Smooth muscle cell (in vitro differentiated cells): ENCODE results near the gene PGM5. TPM values are rescaled to one million over a fixed set of nuclear protein-coding genes. Genes with fewer than 3 reads are reported as not detected.
"Not testable (repeated sequence)": the region's sequence is repeated elsewhere in the genome, so short reads cannot be mapped to it uniquely, and the experiment has no call there.

Source experiments
- DNase-seq: peaks from one replicate; lab custom pipeline; 2025; ENCODE audit not compliant: unreplicated experiment; lab: John Stamatoyannopoulos, UW
- H2AFZ ChIP-seq: fragments of 200-600 bp; sonication (generic); 2 replicates; pipeline ENCODE4 v1.6.0; 2016; ENCODE audit warnings: antibody characterized with exemption, low read depth, mild to moderate bottlenecking
- H3F3A ChIP-seq: fragments of 200-600 bp; sonication (generic); 2 replicates; pipeline ENCODE4 v1.6.0; 2017; ENCODE audit warnings: antibody characterized with exemption, low read depth
- H3K27ac ChIP-seq: fragments of 200-600 bp; sonication (generic); 2 replicates; pipeline ENCODE4 v1.5.1; 2016; ENCODE audit warnings: low read depth, mild to moderate bottlenecking
- H3K27me3 ChIP-seq: fragments of 200-600 bp; sonication (generic); 2 replicates; pipeline ENCODE4 v1.6.1; 2016; ENCODE audit warnings: low read depth, mild to moderate bottlenecking
- H3K36me3 ChIP-seq: fragments of 200-600 bp; sonication (generic); 2 replicates; pipeline ENCODE4 v1.5.1; 2016; ENCODE audit warnings: low read depth
- H3K4me1 ChIP-seq: fragments of 200-600 bp; sonication (generic); 2 replicates; pipeline ENCODE4 v1.5.1; 2016; ENCODE audit warnings: low read depth
- H3K4me2 ChIP-seq: fragments of 200-600 bp; sonication (generic); 2 replicates; pipeline ENCODE4 v1.6.0; 2016; ENCODE audit warnings: mild to moderate bottlenecking
- H3K4me3 ChIP-seq: fragments of 200-600 bp; sonication (generic); 2 replicates; pipeline ENCODE4 v1.5.1; 2016; ENCODE audit warnings: mild to moderate bottlenecking
- H3K79me2 ChIP-seq: fragments of 200-600 bp; sonication (generic); 2 replicates; pipeline ENCODE4 v1.6.0; 2016; ENCODE audit warnings: low read depth, mild to moderate bottlenecking
- H3K9ac ChIP-seq: fragments of 200-600 bp; sonication (generic); 2 replicates; pipeline ENCODE4 v1.6.0; 2016; ENCODE audit warnings: low read depth
- H3K9me3 ChIP-seq: fragments of 200-600 bp; sonication (generic); replicated peaks from 2 replicates; pipeline ENCODE4 v1.5.1; 2016; ENCODE audit warnings: low read depth
- H4K20me1 ChIP-seq: fragments of 200-600 bp; sonication (generic); 2 replicates; pipeline ENCODE4 v1.6.0; 2016; ENCODE audit warnings: low read depth
- WGBS: methylation state at CpG from one replicate; pipeline ENCODE4 v1.1.7; 2016; ENCODE audit warnings: low lambda C conversion rate; 5-methylcytosine and 5-hydroxymethylcytosine counted together
- polyA plus RNA-seq: library from polyadenylated mRNA; unstranded; fragments of >200 nt; fragmentation: Nextera tagmentation; extraction: Ambion mirVana; gene quantifications from 2 replicates; pipeline ENCODE4 v1.2.1, GENCODE V29; 2016
- total RNA-seq: library from RNA; depleted of rRNA; stranded (reverse); fragments of >200 nt; gene quantifications from 2 replicates; pipeline ENCODE4 v1.2.3, GENCODE V29; 2014

Gene PGM5
- total and polyA plus RNA-seq, 2 experiments from 2014 or later, result 0.77 to 5.6 TPM

GRCh38 chr9:68343992-68344391, 12.4 kb upstream of the PGM5 start:
- H3K4me1 ChIP-seq, H3K27ac ChIP-seq, H3F3A ChIP-seq, H3K4me2 ChIP-seq, H4K20me1 ChIP-seq, H3K4me3 ChIP-seq, H2AFZ ChIP-seq, DNase-seq, H3K36me3 ChIP-seq, H3K79me2 ChIP-seq, H3K27me3 ChIP-seq, H3K9ac ChIP-seq, H3K9me3 ChIP-seq: not testable (repeated sequence)
- WGBS, result 49% methylated on average over 3 of the region's 4 CpGs

GRCh38 chr9:68351689-68352088, 4.7 kb upstream of the PGM5 start:
- 66% methylated on average over 4 of the region's 4 CpGs for WGBS
- H3K4me1 ChIP-seq, H3K36me3 ChIP-seq, H4K20me1 ChIP-seq, H3F3A ChIP-seq, H2AFZ ChIP-seq, H3K4me2 ChIP-seq, H3K27me3 ChIP-seq, H3K9ac ChIP-seq, H3K27ac ChIP-seq, H3K4me3 ChIP-seq, DNase-seq, H3K9me3 ChIP-seq, H3K79me2 ChIP-seq: not testable (repeated sequence)

DNA sequence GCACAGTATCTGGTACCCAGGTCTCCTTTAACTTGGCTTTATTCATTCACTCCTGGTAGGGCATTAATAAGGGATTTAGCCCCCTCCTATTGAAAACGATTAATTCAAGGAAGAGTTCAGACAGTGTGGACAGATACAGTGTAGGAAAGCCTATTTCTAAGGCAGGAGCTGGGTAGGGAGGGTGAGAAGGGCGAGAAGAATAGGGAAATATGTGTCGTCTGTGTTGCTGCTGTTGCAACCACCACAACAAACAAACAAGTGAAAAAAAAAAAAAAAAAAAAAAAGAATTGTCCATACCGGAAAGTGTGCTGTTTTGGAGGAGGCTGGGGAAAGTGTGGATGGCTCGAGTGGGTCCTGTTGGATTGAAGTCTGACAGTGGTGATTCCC, 425 bp upstream of the PGM5 start:
- H3F3A ChIP-seq, H3K4me1 ChIP-seq, H4K20me1 ChIP-seq, H3K9me3 ChIP-seq, H3K79me2 ChIP-seq, H3K36me3 ChIP-seq, H2AFZ ChIP-seq, H3K27ac ChIP-seq, H3K27me3 ChIP-seq, DNase-seq: not testable (repeated sequence)
- Histone ChIP-seq H3K4me3 (peak overlapping the region; percentile 90), H3K4me2 (peak overlapping the region; percentile 88), H3K9ac (peak overlapping the region; percentile 51)
- WGBS, result 21% methylated on average over 5 of the region's 5 CpGs

DNA sequence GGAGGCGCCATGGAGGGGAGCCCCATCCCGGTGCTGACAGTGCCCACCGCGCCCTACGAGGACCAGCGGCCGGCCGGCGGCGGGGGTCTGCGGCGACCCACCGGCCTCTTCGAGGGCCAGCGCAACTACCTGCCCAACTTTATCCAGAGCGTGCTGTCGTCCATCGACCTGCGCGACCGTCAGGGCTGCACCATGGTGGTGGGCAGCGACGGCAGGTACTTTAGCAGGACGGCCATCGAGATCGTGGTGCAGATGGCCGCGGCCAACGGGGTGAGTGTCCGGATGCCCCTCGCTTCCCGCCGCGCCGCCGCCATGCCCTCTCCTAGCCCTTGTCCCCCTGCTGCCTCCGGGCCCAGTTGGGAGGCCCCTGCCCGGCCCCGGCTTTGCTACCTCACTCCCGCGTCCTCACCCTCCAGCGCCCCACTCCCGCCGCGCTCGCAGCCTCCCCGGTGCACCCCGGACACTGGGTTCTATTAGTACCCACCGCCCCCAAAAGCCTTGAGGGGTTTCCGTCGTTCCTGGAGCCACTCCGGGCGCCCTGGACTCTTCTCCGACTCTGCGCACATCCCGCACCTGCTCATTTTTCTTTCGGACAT, 806 bp downstream of the PGM5 start:
- peak overlapping the region; percentile 90 for H2AFZ ChIP-seq
- not testable (repeated sequence) for H4K20me1 ChIP-seq

DNA sequence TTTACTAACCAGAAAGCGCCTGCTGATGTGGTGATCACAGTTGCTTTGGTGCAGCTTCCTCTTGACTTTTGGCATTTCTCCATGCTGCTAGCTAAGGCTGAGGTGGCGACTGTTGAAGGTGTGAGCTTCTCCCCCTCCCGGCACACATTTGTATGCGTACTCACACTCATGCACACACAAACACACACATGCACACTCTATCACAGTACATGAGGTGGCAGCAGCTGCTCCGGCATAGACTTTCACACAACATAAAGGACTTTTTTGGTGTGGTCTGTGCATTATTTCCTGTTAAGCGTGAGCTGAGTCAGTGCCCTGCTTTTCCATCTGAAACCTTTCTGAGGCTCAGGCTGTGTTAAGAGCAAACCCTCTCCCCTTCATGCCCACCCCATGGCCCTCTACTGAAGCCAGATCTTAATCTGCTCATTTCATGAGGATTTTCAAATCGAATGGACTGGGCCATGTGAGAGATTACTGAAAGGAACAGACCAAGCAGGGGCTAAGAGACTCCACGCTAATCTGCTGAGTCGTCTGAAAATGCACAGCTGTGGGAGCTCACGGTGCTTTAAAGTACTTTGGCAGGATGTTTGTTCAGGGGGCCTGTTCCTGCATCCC, 10.6 kb downstream of the PGM5 start:
- not testable (repeated sequence) for DNase-seq, H3K27ac ChIP-seq
- WGBS, result 20% methylated on average over 10 of the region's 10 CpGs

More for the DNA sequence above, 806 bp downstream of the PGM5 start:
- H3K79me2 ChIP-seq, H3K4me1 ChIP-seq, H3K27me3 ChIP-seq, H3K9ac ChIP-seq, H3F3A ChIP-seq, H3K27ac ChIP-seq, H3K36me3 ChIP-seq, H3K9me3 ChIP-seq, DNase-seq: not testable (repeated sequence)
- H3K4me3 ChIP-seq, result peak overlapping the region; percentile 90
- peak overlapping the region; percentile 88 for H3K4me2 ChIP-seq
- WGBS, result 25% methylated on average over 29 of the region's 57 CpGs

DNA sequence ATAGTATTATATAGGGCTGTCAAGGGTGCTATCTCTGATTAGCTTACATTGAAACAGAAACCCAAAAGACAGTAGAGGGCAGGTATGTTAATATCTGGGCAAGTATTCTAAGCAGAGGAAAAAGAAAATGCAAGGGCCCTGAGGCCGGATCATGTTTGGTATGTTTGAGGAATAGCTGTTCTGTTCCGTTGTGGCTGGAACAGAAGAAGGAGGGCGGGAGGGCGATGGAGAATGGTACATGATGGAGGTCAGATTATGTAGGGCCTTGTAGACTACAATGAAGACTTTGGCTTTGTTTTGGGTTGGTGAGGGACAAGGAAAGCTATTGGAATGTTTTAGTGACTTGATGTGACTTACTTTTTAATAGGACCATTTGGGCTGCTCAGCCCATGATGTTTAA, 19.4 kb downstream of the PGM5 start:
- H3K4me2 ChIP-seq, H3F3A ChIP-seq, H3K9me3 ChIP-seq, H4K20me1 ChIP-seq, H3K9ac ChIP-seq, DNase-seq, H3K36me3 ChIP-seq, H2AFZ ChIP-seq, H3K27me3 ChIP-seq, H3K79me2 ChIP-seq, H3K27ac ChIP-seq, H3K4me3 ChIP-seq, H3K4me1 ChIP-seq: not testable (repeated sequence)
- 91% methylated on average over 4 of the region's 4 CpGs for WGBS

More for the DNA sequence above, 10.6 kb downstream of the PGM5 start:
- not testable (repeated sequence) for H3K27me3 ChIP-seq, H3K9me3 ChIP-seq, H3K36me3 ChIP-seq, H3K4me1 ChIP-seq, H3K79me2 ChIP-seq, H3K9ac ChIP-seq, H4K20me1 ChIP-seq, H3F3A ChIP-seq
- peak overlapping the region; percentile 14 for H3K4me3 ChIP-seq
- peak overlapping the region; percentile 97 for H2AFZ ChIP-seq
- H3K4me2 ChIP-seq, result peak overlapping the region; percentile 85

DNA sequence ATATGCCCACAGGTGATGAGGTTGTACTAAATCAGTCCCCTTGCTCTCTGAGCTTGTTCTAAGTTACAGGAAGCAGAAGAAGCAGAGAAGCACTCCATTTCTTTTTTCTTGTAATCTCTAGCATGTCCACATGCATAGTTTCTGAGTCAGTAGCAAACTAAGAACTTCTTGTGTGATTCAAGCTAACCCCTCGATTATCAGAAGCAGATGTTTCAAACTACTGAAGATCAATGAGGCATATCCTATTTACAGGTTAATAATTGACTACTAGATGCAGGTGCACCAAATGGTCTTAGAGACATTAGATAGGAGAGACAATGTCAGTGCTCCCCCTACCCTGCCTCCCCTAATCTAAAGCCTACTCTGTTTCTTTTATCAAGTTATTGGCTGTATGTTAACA, 21.3 kb downstream of the PGM5 start:
- H3K27me3 ChIP-seq, H3F3A ChIP-seq, H3K27ac ChIP-seq, H3K79me2 ChIP-seq, H3K9ac ChIP-seq, DNase-seq, H3K9me3 ChIP-seq, H3K4me2 ChIP-seq, H2AFZ ChIP-seq, H3K4me1 ChIP-seq, H4K20me1 ChIP-seq, H3K4me3 ChIP-seq, H3K36me3 ChIP-seq: not testable (repeated sequence)
- WGBS, result 48% methylated on average over 1 of the region's 1 CpG

- H3K9me3 ChIP-seq, result not testable (repeated sequence)
Measured at GRCh38 chr9:68383894-68384293, 27.5 kb downstream of the PGM5 start.

More at GRCh38 chr9:68383894-68384293, 27.5 kb downstream of the PGM5 start:
- not testable (repeated sequence) for H3K4me3 ChIP-seq, H3K36me3 ChIP-seq, H2AFZ ChIP-seq, H3F3A ChIP-seq, H4K20me1 ChIP-seq, H3K9ac ChIP-seq, H3K4me1 ChIP-seq, H3K27me3 ChIP-seq, H3K79me2 ChIP-seq, DNase-seq, H3K4me2 ChIP-seq
- peak overlapping the region; percentile 38 for H3K27ac ChIP-seq
- 63% methylated on average over 1 of the region's 1 CpG for WGBS
